Airway epithelial cell (primary cell): Measurements from ENCODE around the gene PTCHD4. TPM values are rescaled to one million over a fixed set of nuclear protein-coding genes. Genes with fewer than 3 reads are reported as not detected.

ENCODE experiments used
- total RNA-seq: library from RNA; depleted of rRNA; stranded (reverse); fragments of >200 nt; gene quantifications from 2 replicates; pipeline ENCODE4 v1.2.3, GENCODE V29; 2015

PTCHD4 gene
- total RNA-seq = 0.98 and 1.6 TPM in 2 replicates

GRCh38 chr6:48111143-48111506 is at the start of gene PTCHD4:
PTCHD4 (minus strand) TSS chr6:48111197; CDS start chr6:48068957, 42,240 bp downstream.

